IMR-90 (cell line): ENCODE results near the gene NTSR1. TPM values are rescaled to one million over a fixed set of nuclear protein-coding genes. Genes with fewer than 3 reads are reported as not detected.

Experiments used
- ATAC-seq: fragments of 200-7000 bp; cut with Tn5 transposase; 2 replicates; pipeline ENCODE4 v1.9.1; 2020; ENCODE audit warnings: low read depth, mild to moderate bottlenecking, moderate library complexity
- BruUV-seq: library from RNA; stranded (reverse); fragments of 400-500 nt; replicated peaks from 2 replicates; lab custom pipeline; 2021; lab: Mats Ljungman, UMichigan
- CTCF ChIA-PET: fragments of 300-600 bp; formaldehyde crosslinking; extraction: SDS; loops from one replicate; lab custom pipeline; 2021; ENCODE audit warnings: antibody characterized with exemption; lab: Yijun Ruan, JAX
- POLR2A ChIA-PET: fragments of 300-600 bp; sonication (Branson Sonifier 250); formaldehyde crosslinking; loops from one replicate; lab custom pipeline; 2022; ENCODE audit warnings: antibody characterized with exemption; ENCODE audit not compliant: unreplicated experiment; lab: Charles Lee
- DNase-seq: peaks from one replicate; pipeline ENCODE4 v3.0.0; 2013
- H2AFZ ChIP-seq: replicated peaks from 2 replicates; pipeline ENCODE3; 2013; ENCODE audit warnings: low read length, mild to moderate bottlenecking; ENCODE audit not compliant: poor library complexity
- H2AK5ac ChIP-seq: 2 replicates; pipeline ENCODE4 v1.6.1; 2013; ENCODE audit warnings: low read depth, low read length, inconsistent platforms
- H2AK9ac ChIP-seq: replicated peaks from 2 replicates; pipeline ENCODE3; 2013; ENCODE audit warnings: mild to moderate bottlenecking, low read depth, low read length, moderate library complexity; ENCODE audit not compliant: poor library complexity
- H2BK120ac ChIP-seq: 2 replicates; pipeline ENCODE4 v1.6.1; 2013; ENCODE audit warnings: low read depth, low read length, inconsistent platforms
- H2BK15ac ChIP-seq: 3 replicates; pipeline ENCODE4 v1.6.1; 2013; ENCODE audit warnings: low read depth, low read length, inconsistent platforms
- H2BK20ac ChIP-seq: 2 replicates; pipeline ENCODE4 v1.6.1; 2013; ENCODE audit warnings: low read depth, mild to moderate bottlenecking, inconsistent platforms, low read length, moderate library complexity
- H2BK5ac ChIP-seq: 2 replicates; pipeline ENCODE4 v1.6.1; 2013; ENCODE audit warnings: mild to moderate bottlenecking, low read depth, low read length, inconsistent platforms; ENCODE audit not compliant: poor library complexity, severe bottlenecking
- H3K14ac ChIP-seq: replicated peaks from 2 replicates; pipeline ENCODE4 v1.6.1; 2013; ENCODE audit warnings: low read depth, low read length, inconsistent platforms
- H3K18ac ChIP-seq: 2 replicates; pipeline ENCODE4 v1.6.1; 2013; ENCODE audit warnings: low read depth, low read length, control low read depth
- H3K23ac ChIP-seq: 2 replicates; pipeline ENCODE4 v1.6.1; 2013; ENCODE audit warnings: low read depth, low read length, inconsistent platforms
- H3K27ac ChIP-seq: 2 replicates; pipeline ENCODE4 v1.5.1; 2013; ENCODE audit warnings: mild to moderate bottlenecking, control low read depth, low read length; ENCODE audit not compliant: insufficient read depth
- H3K27me3 ChIP-seq: 2 replicates; pipeline ENCODE4 v1.6.1; 2013; ENCODE audit warnings: low read length; ENCODE audit not compliant: control insufficient read depth, insufficient read depth
- H3K36me3 ChIP-seq: 2 replicates; pipeline ENCODE4 v1.6.1; 2013; ENCODE audit warnings: low read length, mixed read lengths; ENCODE audit not compliant: control insufficient read depth, insufficient read depth
- H3K4ac ChIP-seq: 2 replicates; pipeline ENCODE4 v1.6.1; 2013; ENCODE audit warnings: low read depth, low read length, inconsistent platforms
- H3K4me1 ChIP-seq: 2 replicates; pipeline ENCODE4 v1.6.1; 2013; ENCODE audit warnings: low read length, mixed read lengths; ENCODE audit not compliant: control insufficient read depth, insufficient read depth
- H3K4me2 ChIP-seq: 2 replicates; pipeline ENCODE4 v1.6.1; 2013; ENCODE audit warnings: low read depth, mild to moderate bottlenecking, control low read depth, low read length, moderate library complexity
- H3K4me3 ChIP-seq: 2 replicates; pipeline ENCODE4 v1.5.1; 2013; ENCODE audit warnings: low read depth, mild to moderate bottlenecking, control low read depth, low read length, moderate library complexity; ENCODE audit not compliant: insufficient read depth
- H3K56ac ChIP-seq: 2 replicates; pipeline ENCODE4 v1.6.1; 2013; ENCODE audit warnings: low read length, inconsistent platforms; ENCODE audit not compliant: insufficient read depth; ENCODE audit errors: extremely low read depth
- H3K79me1 ChIP-seq, 2 experiments: 2 replicates each; pipeline ENCODE4 v1.6.1; 2013; ENCODE audit warnings: low read length in 2 of 2, inconsistent platforms in 1 of 2, low read depth in 1 of 2
- H3K9ac ChIP-seq: 2 replicates; pipeline ENCODE4 v1.6.1; 2013; ENCODE audit warnings: low read depth, low read length, control low read depth
- H3K9me1 ChIP-seq: 2 replicates; pipeline ENCODE4 v1.6.1; 2013; ENCODE audit warnings: low read length, inconsistent platforms; ENCODE audit not compliant: insufficient read depth
- H3K9me3 ChIP-seq: 2 replicates; pipeline ENCODE4 v1.6.1; 2013; ENCODE audit warnings: low read length; ENCODE audit not compliant: control insufficient read depth, insufficient read depth
- H4K20me1 ChIP-seq: 2 replicates; pipeline ENCODE4 v1.6.1; 2013; ENCODE audit warnings: low read length, inconsistent platforms; ENCODE audit not compliant: insufficient read depth
- H4K5ac ChIP-seq: 2 replicates; pipeline ENCODE4 v1.6.1; 2013; ENCODE audit warnings: mild to moderate bottlenecking, low read depth, low read length, control low read depth
- H4K8ac ChIP-seq, 2 experiments: 2 replicates each; pipeline ENCODE4 v1.6.1; 2013; ENCODE audit warnings: low read depth in 2 of 2, low read length in 2 of 2, control low read depth in 1 of 2, inconsistent platforms in 1 of 2
- H4K91ac ChIP-seq: 2 replicates; pipeline ENCODE4 v1.6.1; 2013; ENCODE audit warnings: low read depth, low read length, inconsistent platforms; ENCODE audit not compliant: insufficient read depth
- BHLHE40 ChIP-seq: fragments of 150-350 bp; IDR thresholded peaks from 2 replicates; pipeline ENCODE4 v1.6.1; 2016; ENCODE audit warnings: mild to moderate bottlenecking, low read depth, low read length
- CHD1 ChIP-seq: IDR thresholded peaks from 2 replicates; pipeline ENCODE4 v1.6.1; 2012; ENCODE audit warnings: low read depth, low read length, improper control_type of control experiment
- FOS ChIP-seq: fragments of 150-350 bp; IDR thresholded peaks from 2 replicates; pipeline ENCODE4 v1.6.1; 2016; ENCODE audit warnings: low read depth, low read length
- MAFK ChIP-seq: IDR thresholded peaks from 2 replicates; pipeline ENCODE4 v1.6.1; 2012; ENCODE audit warnings: low read depth, low read length, improper control_type of control experiment
- MAZ ChIP-seq: IDR thresholded peaks from 2 replicates; pipeline ENCODE4 v1.6.1; 2012; ENCODE audit warnings: low read depth, mild to moderate bottlenecking, low read length, improper control_type of control experiment, moderate library complexity, borderline replicate concordance
- MXI1 ChIP-seq: IDR thresholded peaks from 2 replicates; pipeline ENCODE4 v1.6.1; 2012; ENCODE audit warnings: low read depth, mild to moderate bottlenecking, low read length, moderate library complexity, borderline replicate concordance
- NFE2L2 ChIP-seq: fragments of 150-350 bp; IDR thresholded peaks from 2 replicates; pipeline ENCODE4 v1.6.1; 2016; ENCODE audit warnings: low read depth, mild to moderate bottlenecking, low read length
- RAD21 ChIP-seq: IDR thresholded peaks from 2 replicates; pipeline ENCODE4 v1.6.1; 2012; ENCODE audit warnings: low read length, improper control_type of control experiment
- RFX5 ChIP-seq: IDR thresholded peaks from 2 replicates; pipeline ENCODE4 v1.8.0; 2012; ENCODE audit warnings: low read depth, mild to moderate bottlenecking, low read length, moderate library complexity
- SMC3 ChIP-seq: fragments of 150-350 bp; IDR thresholded peaks from 2 replicates; pipeline ENCODE4 v1.6.1; 2016; ENCODE audit warnings: low read depth, mild to moderate bottlenecking, antibody characterized with exemption, low read length, moderate library complexity
- WGBS, 2 experiments: methylation state at CpG; one replicate each; pipeline versions ENCODE4 v1.1.5 to v1.1.7; 2013; ENCODE audit warnings: missing lambda C conversion rate in 2 of 2; ENCODE audit not compliant: insufficient read length in 1 of 2; ENCODE audit errors: extremely low coverage in 2 of 2; 5-methylcytosine and 5-hydroxymethylcytosine counted together
- dilution Hi-C: fragments of 300-500 bp; cut with HindIII; formaldehyde crosslinking; loops from one replicate; pipeline ENCODE4 v1.14.3; 2018; ENCODE audit warnings: low sequenced_read_pairs; ENCODE audit not compliant: unreplicated experiment
- in situ Hi-C: fragments of 300-500 bp; cut with MboI; formaldehyde crosslinking; loops from 3 replicates; pipeline ENCODE4 v1.14.3; 2019; ENCODE audit warnings: low sequenced_read_pairs, inconsistent platforms, mixed read lengths
- intact Hi-C: fragments of 100-400 bp; cut with micrococcal nuclease; formaldehyde crosslinking; loops from 2 replicates; pipeline ENCODE4 v1.10.0; 2022
- polyA plus RNA-seq, 3 experiments: library from polyadenylated mRNA; depleted of rRNA; stranded (reverse); fragments of >200 nt; gene quantifications; 2 replicates each; pipeline ENCODE4 v1.2.3, GENCODE V29; 2012; ENCODE audit warnings: low replicate concordance in 1 of 3
- total RNA-seq: library from RNA; depleted of rRNA; stranded (reverse); fragments of >200 nt; gene quantifications from 2 replicates; pipeline ENCODE4 v1.2.3, GENCODE V29; 2012
- TF ChIP-seq, protein P1 (sequence below): fragments of 150-350 bp; IDR thresholded peaks from 2 replicates; pipeline ENCODE4 v1.6.1; 2016; ENCODE audit warnings: low read depth, mild to moderate bottlenecking, low read length, moderate library complexity, borderline replicate concordance
- TF ChIP-seq, protein P2 (sequence below): conservative IDR thresholded peaks from 2 replicates; pipeline ENCODE4 v1.5.1; 2012; ENCODE audit warnings: mild to moderate bottlenecking, low read depth, low read length, improper control_type of control experiment

Gene NTSR1
- total and polyA plus RNA-seq, 2 of the 4 experiments (the other 2 are of a cell fraction): 0.54 to 1.8 TPM

DNA sequence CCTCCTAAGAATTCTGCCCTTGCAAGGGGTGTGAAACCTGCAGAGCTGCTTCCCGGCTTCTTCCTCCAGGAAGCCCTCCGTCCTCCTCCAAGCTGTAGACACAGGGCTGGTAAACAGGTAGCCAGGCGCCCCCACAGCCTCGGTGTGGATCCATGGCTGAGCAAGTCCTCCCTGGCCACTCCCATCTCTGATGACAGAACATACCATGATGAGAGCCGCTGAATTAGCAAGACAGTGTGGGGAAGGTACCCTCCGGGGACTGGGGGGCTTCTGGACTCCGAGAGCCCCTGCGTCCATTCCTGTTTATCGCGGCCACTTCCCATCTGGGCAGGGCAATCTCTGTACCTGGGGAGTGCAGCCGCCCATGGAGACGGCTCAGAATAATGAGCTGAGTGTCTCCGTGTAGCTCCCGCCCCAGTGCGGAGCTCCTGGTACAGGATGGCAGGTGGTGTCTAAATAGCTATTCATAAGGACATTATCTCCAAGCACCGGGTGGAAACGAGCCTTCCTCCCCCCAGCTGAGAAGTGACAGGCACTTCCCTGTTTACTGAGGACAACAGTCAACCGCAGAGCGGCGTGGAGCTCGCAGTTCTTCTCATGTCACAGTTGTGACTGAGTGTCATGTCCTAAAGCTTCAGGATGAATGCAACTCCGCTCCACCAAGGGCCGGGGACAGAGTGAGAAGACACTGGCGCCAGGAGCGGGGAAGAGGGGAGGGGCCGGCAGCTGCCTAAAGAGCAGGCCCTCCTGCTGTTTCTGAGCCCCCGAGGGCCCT lies 22.7 kb upstream of the NTSR1 start (continued):
- no peak for TF ChIP-seq MXI1

DNA sequence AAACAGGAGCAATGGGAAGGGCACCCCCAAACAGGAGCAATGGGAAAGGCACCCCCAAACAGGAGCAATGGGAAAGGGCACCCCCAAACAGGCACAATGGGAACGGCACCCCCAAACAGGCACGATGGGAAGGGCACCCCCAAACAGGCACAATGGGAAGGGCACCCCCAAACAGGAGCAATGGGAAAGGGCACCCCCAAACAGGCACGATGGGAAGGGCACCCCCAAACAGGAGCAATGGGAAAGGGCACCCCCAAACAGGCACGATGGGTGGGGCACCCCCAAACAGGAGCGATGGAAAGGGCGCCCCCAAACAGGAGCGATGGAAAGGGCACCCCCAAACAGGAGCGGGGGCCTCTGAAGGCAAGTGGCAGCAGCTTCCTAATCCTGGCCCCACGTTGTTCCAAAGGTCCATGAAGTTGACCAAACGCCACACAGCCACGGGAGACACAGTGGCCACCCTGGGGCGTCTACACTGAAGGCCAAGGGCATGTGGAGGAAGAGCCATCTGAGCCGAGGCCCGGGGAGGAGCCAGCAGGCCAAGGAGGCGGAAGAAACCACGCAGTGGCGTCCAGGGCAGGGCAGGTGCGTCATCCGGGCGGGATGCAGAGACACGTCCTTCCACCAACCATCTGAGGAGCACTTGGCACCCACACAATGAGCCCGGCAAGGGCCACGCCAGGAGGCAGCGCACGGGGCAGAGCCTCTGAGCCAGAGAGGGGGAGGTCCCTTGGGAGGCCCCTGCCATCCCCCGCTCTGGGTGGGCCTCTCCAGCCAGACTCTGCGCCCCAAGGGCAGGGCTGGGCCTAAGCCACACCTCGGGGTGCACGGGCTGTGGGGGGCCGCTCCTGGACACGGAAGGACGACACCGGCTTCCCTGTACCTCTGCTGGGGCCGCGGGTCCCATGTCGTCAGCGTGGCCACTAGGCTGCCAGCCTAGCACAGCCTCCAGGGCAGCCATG lies 21.5 kb upstream of the NTSR1 start:
- in situ Hi-C loops: loop anchor here (25.0 kb wide), 1 partner anchor 325 kb away; the partner anchor contains the start of gene BHLHE23
- no TSS peak for BruUV-seq
- TF ChIP-seq NFE2L2 (no peak), RAD21 (no peak), MAFK (no peak), FOS (no peak), RFX5 (no peak), SMC3 (no peak), MAZ (no peak), BHLHE40 (no peak), CHD1 (no peak)
- TF ChIP-seq, protein P1, sequence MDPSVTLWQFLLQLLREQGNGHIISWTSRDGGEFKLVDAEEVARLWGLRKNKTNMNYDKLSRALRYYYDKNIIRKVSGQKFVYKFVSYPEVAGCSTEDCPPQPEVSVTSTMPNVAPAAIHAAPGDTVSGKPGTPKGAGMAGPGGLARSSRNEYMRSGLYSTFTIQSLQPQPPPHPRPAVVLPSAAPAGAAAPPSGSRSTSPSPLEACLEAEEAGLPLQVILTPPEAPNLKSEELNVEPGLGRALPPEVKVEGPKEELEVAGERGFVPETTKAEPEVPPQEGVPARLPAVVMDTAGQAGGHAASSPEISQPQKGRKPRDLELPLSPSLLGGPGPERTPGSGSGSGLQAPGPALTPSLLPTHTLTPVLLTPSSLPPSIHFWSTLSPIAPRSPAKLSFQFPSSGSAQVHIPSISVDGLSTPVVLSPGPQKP: no peak
- TF ChIP-seq, protein P2, sequence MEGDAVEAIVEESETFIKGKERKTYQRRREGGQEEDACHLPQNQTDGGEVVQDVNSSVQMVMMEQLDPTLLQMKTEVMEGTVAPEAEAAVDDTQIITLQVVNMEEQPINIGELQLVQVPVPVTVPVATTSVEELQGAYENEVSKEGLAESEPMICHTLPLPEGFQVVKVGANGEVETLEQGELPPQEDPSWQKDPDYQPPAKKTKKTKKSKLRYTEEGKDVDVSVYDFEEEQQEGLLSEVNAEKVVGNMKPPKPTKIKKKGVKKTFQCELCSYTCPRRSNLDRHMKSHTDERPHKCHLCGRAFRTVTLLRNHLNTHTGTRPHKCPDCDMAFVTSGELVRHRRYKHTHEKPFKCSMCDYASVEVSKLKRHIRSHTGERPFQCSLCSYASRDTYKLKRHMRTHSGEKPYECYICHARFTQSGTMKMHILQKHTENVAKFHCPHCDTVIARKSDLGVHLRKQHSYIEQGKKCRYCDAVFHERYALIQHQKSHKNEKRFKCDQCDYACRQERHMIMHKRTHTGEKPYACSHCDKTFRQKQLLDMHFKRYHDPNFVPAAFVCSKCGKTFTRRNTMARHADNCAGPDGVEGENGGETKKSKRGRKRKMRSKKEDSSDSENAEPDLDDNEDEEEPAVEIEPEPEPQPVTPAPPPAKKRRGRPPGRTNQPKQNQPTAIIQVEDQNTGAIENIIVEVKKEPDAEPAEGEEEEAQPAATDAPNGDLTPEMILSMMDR: no peak

More for the DNA sequence above, 21.5 kb upstream of the NTSR1 start:
- Histone ChIP-seq H2BK20ac (no peak overlapping the region), H4K20me1 (no peaks in the 10 kb centered on the region), H3K27ac (no peak overlapping the region), H3K4me1 (no peaks in the 10 kb centered on the region), H2AK5ac (no peak overlapping the region), H3K27me3 (peaks cover 30% of the 10 kb centered on the region), H3K4me3 (no peak overlapping the region), H3K79me1 (no peaks in the 10 kb centered on the region), H2BK5ac (no peak overlapping the region), H4K91ac (no peak overlapping the region), H4K8ac (no peak overlapping the region), H3K56ac (no peak overlapping the region), H3K14ac (no peak overlapping the region), H3K4ac (no peak overlapping the region), H3K23ac (no peak overlapping the region), H3K9ac (no peak overlapping the region), H2AK9ac (no peak overlapping the region), H3K18ac (no peak overlapping the region), H3K4me2 (no peak overlapping the region), H4K5ac (no peak overlapping the region), H3K9me3 (no peaks in the 10 kb centered on the region), H2BK120ac (no peak overlapping the region), H2AFZ (no peak overlapping the region), H2BK15ac (no peak overlapping the region), H3K36me3 (no peaks in the 10 kb centered on the region), H3K9me1 (no peaks in the 10 kb centered on the region)
- dilution Hi-C loops (no loop called here), intact Hi-C loops (no loop called here)
- ATAC-seq (no peak), DNase-seq (no peak)
- POLR2A ChIA-PET: interaction anchor here (0.7 kb wide), 1 partner anchor 107 kb away, joined by 8 read pairs; no protein-coding TSS in a partner anchor
- 90% methylated on average over 14 of the region's 37 CpGs; no CpG with 5 or more reads in 1 of the 2 experiments for WGBS, 2 experiments
- CTCF ChIA-PET: no interaction called here
